HCT116 (cell line): ENCODE data around the gene GPR61.

Experiments
- ELF1 ChIP-seq: IDR thresholded peaks from 2 replicates; pipeline ENCODE4 v1.6.1; 2012; ENCODE audit warnings: low read depth, borderline replicate concordance
- YY1 ChIP-seq: IDR thresholded peaks from 2 replicates; pipeline ENCODE4 v1.6.1; 2011; ENCODE audit warnings: low read length, low read depth, moderate library complexity, mild to moderate bottlenecking; ENCODE audit not compliant: insufficient replicate concordance; ENCODE audit errors: extremely low read depth
- TF ChIP-seq, protein P1 (sequence below), 3 experiments: fragments of 200-600 bp in 1 of 3; sonication (generic) in 1 of 3; IDR thresholded peaks in 2 of 3; conservative IDR thresholded peaks in 1 of 3; 2 replicates each; pipeline ENCODE4 v1.5.1; 2012 to 2017; ENCODE audit warnings: low read depth in 2 of 3, low read length in 2 of 3, antibody characterized with exemption in 1 of 3, borderline replicate concordance in 1 of 3, control low read depth in 1 of 3, mild to moderate bottlenecking in 1 of 3, mixed read lengths in 1 of 3, mixed run types in 1 of 3, moderate library complexity in 1 of 3; ENCODE audit not compliant: insufficient read depth in 1 of 3

DNA sequence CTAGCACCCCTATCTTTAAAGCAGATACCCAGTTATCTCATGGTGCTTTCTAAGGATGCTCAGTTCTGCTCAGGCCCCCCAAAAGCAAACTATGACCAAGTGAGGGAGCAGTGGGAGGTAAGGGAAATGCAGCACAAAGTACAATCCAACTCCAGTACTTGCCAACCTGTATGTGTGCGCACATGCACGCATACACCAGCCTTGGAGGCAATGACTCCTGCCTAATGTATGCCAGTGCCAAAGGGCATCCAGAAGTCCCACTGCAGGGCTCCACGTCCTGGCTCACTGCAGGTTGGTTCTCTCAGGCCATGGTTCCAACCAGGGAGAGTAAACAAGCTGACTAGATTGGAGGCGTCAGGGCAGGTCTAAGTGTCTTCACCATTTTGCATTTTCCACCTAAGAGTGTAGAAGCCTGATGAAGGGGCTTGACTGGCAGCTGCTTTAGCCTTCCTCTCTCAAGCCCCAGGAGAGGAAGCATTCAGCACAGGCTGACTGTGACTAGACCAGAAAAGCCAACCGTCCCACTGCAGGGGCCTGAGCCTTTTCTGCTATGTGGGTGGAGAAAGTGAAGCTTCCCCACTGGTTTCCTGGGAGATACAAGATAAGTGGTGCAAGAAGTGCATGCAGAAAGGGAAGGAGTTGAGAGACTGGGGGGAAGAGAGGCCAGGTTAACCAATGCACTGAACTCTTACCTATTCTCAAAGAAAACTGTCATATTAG is 37.9 kb upstream of the GPR61 start:
- TF ChIP-seq, protein P1, sequence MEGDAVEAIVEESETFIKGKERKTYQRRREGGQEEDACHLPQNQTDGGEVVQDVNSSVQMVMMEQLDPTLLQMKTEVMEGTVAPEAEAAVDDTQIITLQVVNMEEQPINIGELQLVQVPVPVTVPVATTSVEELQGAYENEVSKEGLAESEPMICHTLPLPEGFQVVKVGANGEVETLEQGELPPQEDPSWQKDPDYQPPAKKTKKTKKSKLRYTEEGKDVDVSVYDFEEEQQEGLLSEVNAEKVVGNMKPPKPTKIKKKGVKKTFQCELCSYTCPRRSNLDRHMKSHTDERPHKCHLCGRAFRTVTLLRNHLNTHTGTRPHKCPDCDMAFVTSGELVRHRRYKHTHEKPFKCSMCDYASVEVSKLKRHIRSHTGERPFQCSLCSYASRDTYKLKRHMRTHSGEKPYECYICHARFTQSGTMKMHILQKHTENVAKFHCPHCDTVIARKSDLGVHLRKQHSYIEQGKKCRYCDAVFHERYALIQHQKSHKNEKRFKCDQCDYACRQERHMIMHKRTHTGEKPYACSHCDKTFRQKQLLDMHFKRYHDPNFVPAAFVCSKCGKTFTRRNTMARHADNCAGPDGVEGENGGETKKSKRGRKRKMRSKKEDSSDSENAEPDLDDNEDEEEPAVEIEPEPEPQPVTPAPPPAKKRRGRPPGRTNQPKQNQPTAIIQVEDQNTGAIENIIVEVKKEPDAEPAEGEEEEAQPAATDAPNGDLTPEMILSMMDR (IDR thresholded peaks at IDR 0.05 in 2 of 3, conservative IDR thresholded peaks at IDR 0.05 in 1 of 3; ENCODE audit: borderline replicate concordance in 1 of 3, insufficient read depth in 1 of 3, low read depth in 2 of 3, low read length in 2 of 3), result no peak
- TF ChIP-seq ELF1 (no peak), YY1 (no peak)
